Erythroblast (primary cell): ENCODE results near the gene RIC3.

Source experiments
- GATA1 ChIP-seq: IDR thresholded peaks from 2 replicates; pipeline ENCODE4 v1.6.1; 2011; ENCODE audit warnings: low read depth, mild to moderate bottlenecking, control low read depth, low read length, moderate library complexity
- POLR2A ChIP-seq: IDR thresholded peaks from 2 replicates; pipeline ENCODE4 v1.6.1; 2011; ENCODE audit warnings: mild to moderate bottlenecking, low read length

GRCh38 chr11:8060801-8061554 lies 107.8 kb downstream of the RIC3 start:
- TF ChIP-seq POLR2A (no peak), GATA1 (no peak)
